Measurements from ENCODE around the gene SOCS3. TPM values are rescaled to one million over a fixed set of nuclear protein-coding genes. Genes with fewer than 3 reads are reported as not detected.
A peak's percentile ranks its signal among the peaks of the same experiment; 100 is the strongest.

SOCS3 gene
- total RNA-seq, 4 donors from 2014 or later, result 3.2 to 125 (median 20.8) TPM

DNA sequence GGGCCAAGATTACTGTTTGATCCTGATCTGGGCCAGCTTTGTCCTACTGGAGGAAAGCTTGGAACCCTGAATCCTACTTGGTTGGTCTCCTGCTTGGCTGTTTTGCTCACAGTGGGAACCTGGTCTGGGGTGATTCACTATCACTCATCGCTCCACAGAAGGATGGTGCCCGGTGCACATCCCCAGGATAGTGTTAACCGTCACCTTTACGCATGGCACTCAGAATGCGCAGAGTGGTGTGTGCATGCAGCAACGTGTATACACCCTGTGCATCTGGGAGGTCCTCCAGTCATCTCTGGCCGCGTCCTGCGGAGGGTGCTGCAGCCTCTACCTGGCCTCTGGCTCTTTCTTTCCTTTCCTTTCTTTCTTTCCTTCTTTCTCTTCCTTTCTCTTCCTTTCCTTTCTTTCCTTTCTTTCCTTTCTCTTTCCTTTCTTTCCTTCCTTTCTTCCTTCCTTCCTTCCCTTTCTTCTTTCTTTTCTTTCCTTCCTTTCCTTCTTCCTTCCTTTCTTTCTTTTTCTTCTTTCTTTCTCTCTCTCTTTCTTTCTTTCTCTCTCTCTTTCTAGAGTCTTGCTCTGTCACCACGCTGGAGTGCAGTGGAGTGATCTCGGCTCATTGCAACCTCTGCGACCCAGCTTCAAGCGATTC lies 13.1 kb downstream of the SOCS3 start:
- H3K9me3 ChIP-seq, result no peaks in the 10 kb centered on the region
- DNase-seq, result no peak
- H3K4me1 ChIP-seq, result peaks cover 4 to 34% (median 24%) of the 10 kb centered on the region in 4 donors
- H3K27me3 ChIP-seq, result no peaks in the 10 kb centered on the region
- H3K27ac ChIP-seq, result no peak overlapping the region
- H3K36me3 ChIP-seq, result no peaks in the 10 kb centered on the region
- TF ChIP-seq POLR2A (IDR thresholded peaks at IDR 0.05), result no peak
- TF ChIP-seq, protein P1, sequence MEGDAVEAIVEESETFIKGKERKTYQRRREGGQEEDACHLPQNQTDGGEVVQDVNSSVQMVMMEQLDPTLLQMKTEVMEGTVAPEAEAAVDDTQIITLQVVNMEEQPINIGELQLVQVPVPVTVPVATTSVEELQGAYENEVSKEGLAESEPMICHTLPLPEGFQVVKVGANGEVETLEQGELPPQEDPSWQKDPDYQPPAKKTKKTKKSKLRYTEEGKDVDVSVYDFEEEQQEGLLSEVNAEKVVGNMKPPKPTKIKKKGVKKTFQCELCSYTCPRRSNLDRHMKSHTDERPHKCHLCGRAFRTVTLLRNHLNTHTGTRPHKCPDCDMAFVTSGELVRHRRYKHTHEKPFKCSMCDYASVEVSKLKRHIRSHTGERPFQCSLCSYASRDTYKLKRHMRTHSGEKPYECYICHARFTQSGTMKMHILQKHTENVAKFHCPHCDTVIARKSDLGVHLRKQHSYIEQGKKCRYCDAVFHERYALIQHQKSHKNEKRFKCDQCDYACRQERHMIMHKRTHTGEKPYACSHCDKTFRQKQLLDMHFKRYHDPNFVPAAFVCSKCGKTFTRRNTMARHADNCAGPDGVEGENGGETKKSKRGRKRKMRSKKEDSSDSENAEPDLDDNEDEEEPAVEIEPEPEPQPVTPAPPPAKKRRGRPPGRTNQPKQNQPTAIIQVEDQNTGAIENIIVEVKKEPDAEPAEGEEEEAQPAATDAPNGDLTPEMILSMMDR (IDR thresholded peaks at IDR 0.05), result no peak
- no peak overlapping the region for H3K4me3 ChIP-seq

DNA sequence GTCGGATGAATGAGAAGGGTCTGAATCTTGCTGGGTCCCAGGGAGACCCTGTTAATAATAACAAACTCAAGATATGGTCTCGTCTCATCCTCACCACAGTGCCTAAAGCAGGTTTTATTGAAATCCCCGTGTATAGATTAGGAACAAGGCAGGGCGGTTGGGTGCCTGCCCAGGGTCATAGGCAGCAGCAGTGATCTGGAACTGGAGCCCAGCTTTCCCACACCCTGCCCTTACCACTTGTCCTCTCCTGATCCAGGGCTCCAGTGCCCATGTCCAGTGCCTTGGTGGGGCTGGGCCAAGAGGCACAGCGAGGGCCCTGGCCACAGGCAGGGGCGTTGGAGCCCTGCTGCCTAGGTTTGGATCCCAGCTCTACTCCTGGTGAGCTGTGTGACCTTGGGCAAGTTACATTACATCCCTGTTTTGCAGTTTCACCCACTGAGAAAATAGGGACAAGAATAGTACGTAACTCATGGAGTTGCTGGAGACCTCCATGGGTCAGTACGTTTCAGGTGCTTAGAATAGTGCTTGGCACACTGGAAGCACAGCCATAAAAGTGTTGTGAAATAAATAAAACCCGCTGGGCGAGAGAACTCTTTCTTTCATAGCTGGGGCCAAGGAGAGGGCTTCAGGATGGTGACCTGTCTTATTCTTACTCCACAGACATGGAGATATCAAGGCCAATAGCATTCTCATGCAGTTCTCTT lies 13.9 kb downstream of the SOCS3 start:
- Histone ChIP-seq H3K27ac (no peak overlapping the region), H3K27me3 (no peaks in the 10 kb centered on the region), H3K9me3 (no peaks in the 10 kb centered on the region), H3K4me3 (no peak overlapping the region), H3K36me3 (no peaks in the 10 kb centered on the region), H3K4me1 (peaks cover 4 to 33% (median 22%) of the 10 kb centered on the region in 4 donors)
- no peak for DNase-seq
- TF ChIP-seq POLR2A (IDR thresholded peaks at IDR 0.05), result no peak
- TF ChIP-seq, protein P1 (IDR thresholded peaks at IDR 0.05), result no peak

DNA sequence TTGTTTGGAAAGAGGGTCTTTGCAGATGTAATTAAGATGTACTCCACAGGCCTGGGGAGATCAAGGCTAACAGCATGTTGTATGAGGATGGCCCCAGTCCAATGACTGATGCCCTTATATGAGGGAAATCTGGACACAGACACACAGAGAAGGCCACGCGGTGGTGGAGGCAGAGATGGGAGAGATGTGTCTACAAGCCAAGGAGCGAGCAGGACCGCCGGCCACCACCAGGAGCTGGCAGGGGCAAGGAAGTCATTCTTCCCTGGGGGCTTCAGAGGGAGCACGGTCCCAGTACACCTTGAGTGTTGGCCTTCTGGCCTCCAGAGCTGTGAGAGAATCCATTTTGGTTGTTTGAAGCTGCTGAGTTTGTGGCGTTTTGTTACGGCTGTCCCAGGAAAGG lies 14.7 kb downstream of the SOCS3 start:
- Histone ChIP-seq H3K4me3 (no peak overlapping the region), H3K27me3 (no peaks in the 10 kb centered on the region), H3K36me3 (no peaks in the 10 kb centered on the region), H3K9me3 (no peaks in the 10 kb centered on the region), H3K4me1 (peaks cover 4 to 33% (median 20%) of the 10 kb centered on the region in 4 donors), H3K27ac (no peak overlapping the region)
- no peak for TF ChIP-seq POLR2A (IDR thresholded peaks at IDR 0.05)
- TF ChIP-seq, protein P1 (IDR thresholded peaks at IDR 0.05), result no peak
- no peak for DNase-seq

DNA sequence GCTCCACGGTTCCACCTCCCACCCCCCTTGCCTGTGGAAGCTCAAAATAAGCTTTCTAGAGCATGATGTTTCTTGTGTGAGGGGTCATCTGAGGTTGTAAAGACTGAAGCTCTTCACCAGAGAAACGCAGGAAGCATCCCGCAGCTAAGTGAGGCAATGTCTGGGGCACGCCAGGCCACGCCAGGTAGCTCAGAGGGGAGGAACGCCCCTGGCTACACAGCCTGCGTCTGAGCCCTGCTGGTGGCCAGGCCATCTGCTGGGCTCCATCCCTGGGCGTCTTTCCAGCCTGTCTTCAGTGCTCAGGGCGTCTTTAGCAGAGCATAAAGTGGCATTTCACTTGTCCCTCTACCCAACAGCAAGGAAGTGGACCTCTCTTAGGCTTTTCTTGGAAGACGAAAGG lies 15.2 kb downstream of the SOCS3 start:
- Histone ChIP-seq H3K9me3 (no peaks in the 10 kb centered on the region), H3K4me1 (peaks cover 4 to 33% (median 20%) of the 10 kb centered on the region in 4 donors), H3K27ac (peak overlapping the region in 1 of 4 donors; percentile 87), H3K27me3 (no peaks in the 10 kb centered on the region), H3K36me3 (no peaks in the 10 kb centered on the region), H3K4me3 (no peak overlapping the region)
- TF ChIP-seq POLR2A (IDR thresholded peaks at IDR 0.05), result no peak
- TF ChIP-seq, protein P1 (IDR thresholded peaks at IDR 0.05), result no peak
- no peak for DNase-seq

DNA sequence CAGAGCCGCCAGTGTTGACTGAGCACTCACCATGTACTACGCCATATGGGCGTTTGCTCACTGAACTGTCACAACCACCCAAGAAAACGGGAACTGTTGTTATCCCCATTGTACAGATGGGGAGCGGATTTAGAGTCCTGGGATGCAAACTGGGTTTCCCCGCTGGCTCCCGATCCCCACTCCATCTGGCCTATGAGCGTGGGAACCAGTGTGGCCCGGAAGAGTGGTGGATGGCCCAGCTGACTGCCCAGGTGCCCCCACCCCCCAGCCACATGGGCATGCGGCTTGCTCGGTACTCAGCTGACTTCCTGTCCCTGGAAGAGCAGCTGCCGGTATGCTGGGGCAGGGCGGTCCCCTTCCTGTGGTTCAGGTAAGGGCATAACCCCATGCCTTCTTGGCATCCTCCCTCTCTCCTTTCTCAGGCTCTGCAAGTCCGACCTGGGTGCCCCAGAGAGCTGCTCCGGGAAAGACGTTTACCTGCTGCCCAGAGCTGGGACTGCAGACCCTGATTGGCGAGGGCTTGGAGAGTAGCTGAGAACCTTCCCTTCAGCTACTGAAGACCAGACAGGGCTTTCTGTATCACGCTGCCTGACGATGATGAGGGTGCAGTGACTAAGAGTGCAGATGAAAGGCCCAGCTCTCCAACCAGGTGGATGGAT lies 16.2 kb downstream of the SOCS3 start:
- H3K4me1 ChIP-seq, result peaks cover 4 to 33% (median 22%) of the 10 kb centered on the region in 4 donors
- H3K27ac ChIP-seq, result peak overlapping the region; percentile 51 to 92 (median 82)
- TF ChIP-seq, protein P1 (IDR thresholded peaks at IDR 0.05), result no peak
- TF ChIP-seq POLR2A (IDR thresholded peaks at IDR 0.05), result no peak
- no peaks in the 10 kb centered on the region for H3K36me3 ChIP-seq
- H3K9me3 ChIP-seq, result no peaks in the 10 kb centered on the region
- H3K4me3 ChIP-seq, result peak overlapping the region in 1 of 4 donors; percentile 15
- peak in 2 of 3 donors; percentile 91 to 93 for DNase-seq
- no peaks in the 10 kb centered on the region for H3K27me3 ChIP-seq

Measured in Peyer's patch (tissue), 4 donors.